ENCODE measurements around the gene SLAIN1.

The SLAIN1 gene

DNA sequence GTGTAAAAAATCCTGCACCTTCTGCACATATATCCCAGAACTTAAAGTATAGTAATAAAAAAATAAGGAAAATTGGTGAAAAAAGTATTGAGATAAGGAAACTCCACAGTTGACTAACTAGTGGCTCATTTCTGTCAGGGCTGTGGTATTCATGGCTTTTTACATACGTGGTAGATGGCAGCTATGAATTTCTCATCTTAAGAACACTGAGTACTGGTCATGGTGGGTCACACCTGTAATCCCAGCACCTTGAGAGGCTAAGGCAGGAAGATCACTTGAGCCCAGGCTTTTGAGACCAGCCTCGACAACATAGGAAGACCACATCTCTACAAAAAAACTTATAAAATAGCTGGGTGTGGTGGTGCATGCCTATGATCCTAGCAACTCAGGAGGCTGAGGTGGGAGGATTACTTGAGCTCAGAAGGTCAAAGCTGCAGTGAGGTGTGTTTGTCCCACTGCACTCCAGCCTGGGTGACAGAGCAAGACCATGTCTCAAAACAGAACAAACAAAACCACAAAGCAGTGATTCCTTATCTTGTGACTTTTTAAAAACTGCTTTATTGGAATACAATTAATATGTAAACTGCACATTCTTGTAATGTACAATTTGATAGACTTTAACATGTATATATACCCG lies 16.8 kb downstream of the SLAIN1 start:
- no peak for DNase-seq (ENCODE audit: low read depth)

GRCh38 chr13:77715233-77715891 lies 17.9 kb downstream of the SLAIN1 start:
- DNase-seq (ENCODE audit: low read depth) = no peak

DNA sequence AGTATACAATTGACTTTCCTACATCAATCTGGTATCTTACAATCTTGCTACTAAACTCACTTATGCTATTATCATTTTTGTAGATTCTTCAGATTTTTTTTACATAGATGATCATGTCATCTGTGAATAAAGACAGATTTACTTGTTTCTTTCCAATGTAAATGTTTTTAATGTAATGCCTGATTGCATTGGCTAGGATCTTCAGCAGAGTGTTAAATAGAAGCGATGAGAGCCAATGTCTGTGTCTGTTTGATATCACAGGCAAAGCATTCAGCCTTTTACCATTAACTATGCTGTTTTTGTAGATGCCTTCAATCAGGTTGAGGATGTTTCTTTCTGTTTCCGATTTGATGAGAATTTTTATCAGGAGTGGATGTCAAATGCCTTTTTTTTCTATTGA lies 19.2 kb downstream of the SLAIN1 start:
- no peak for DNase-seq (ENCODE audit: low read depth)

DNA sequence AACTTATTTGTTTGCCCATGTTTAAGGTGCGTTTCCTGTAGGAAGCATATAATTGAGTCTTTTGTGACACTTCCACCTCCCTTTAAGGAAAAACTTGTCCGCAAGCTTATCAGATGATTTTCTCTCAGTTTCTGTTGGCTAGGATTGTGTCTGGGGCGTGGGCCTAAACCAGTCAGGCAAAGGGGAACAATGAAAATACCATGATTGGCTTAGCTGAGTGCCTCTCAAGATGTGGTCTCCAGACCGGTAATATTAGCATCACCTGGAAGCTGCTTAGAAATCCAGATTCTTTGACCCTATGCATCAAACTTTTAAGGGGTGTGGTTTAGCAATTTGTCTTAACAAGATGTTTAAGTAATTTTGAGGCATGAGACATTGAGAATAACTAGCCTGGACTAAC lies 20.0 kb downstream of the SLAIN1 start:
- DNase-seq (ENCODE audit: low read depth) = no peak

DNA sequence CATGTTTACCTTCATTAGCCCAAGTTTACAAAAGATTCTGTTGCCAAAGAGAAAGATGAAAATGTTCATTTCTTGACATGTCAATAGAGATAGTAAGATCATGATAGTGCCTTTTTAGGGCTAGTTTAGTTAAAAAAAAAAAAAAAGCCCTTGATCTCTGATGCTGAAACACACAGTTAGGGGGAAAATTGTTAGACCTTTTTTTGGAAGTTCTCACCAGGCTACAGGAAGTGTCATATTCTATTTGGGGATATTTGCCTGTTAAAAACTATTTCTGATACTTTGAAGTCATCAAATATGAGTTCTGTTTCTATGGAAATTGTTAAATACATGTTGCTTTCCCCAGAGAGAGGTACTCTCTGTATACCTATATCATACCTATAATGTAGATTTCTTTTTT lies 21.6 kb downstream of the SLAIN1 start:
- DNase-seq (ENCODE audit: low read depth) = no peak

- DNase-seq (ENCODE audit: low read depth) = no peak
These were observed 23.5 kb downstream of the SLAIN1 start for GRCh38 chr13:77720988-77721387.

DNA sequence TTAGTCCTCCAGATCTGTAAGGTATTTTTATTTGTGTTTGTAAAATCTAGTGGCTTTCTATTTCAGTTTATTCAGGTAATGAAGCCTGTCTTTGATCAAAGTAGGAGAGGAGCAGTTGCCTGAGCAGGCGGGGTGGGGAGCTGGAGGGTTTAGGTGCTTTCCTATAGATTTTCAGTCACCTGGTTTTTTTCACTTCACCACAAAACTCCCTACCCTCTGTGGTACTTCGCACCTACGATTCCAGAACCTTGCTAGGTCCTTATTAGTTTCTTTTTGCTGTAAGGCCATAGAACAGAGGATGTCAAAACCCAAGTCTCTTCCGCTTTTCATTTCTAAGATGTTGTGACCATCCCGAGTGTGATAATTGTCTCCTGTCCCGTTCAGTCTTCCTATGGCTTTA lies 26.6 kb downstream of the SLAIN1 start:
- no peak for DNase-seq (ENCODE audit: low read depth)

- DNase-seq (ENCODE audit: low read depth) = no peak
These were observed 27.6 kb downstream of the SLAIN1 start for GRCh38 chr13:77725071-77725470.

GRCh38 chr13:77728265-77729125 lies 31.0 kb downstream of the SLAIN1 start:
- DNase-seq (ENCODE audit: low read depth) = no peak

- DNase-seq (ENCODE audit: low read depth) = no peak
These were observed 32.2 kb downstream of the SLAIN1 start for GRCh38 chr13:77729502-77730221.

GRCh38 chr13:77730572-77730971 lies 33.1 kb downstream of the SLAIN1 start:
- DNase-seq (ENCODE audit: low read depth) = no peak

DNA sequence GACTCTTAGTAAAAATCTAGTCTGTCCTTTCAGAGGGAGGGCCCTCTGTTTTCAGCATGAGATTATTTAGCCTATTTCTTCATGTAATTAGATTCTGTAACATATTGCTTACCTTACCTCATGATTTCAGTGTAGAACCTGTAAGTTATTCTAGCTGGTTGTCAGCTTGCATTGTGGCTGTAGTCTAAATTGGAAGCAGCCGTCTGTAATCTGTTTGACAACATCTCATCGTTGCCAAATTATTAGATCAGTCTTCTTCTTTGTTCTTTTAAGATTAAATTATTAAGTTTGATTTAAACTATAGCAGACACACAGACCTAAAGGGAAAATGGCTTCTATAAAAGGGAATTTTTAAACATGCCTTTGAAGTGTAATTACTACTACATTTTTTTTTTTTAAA lies 34.8 kb downstream of the SLAIN1 start:
- no peak for DNase-seq (ENCODE audit: low read depth)

DNA sequence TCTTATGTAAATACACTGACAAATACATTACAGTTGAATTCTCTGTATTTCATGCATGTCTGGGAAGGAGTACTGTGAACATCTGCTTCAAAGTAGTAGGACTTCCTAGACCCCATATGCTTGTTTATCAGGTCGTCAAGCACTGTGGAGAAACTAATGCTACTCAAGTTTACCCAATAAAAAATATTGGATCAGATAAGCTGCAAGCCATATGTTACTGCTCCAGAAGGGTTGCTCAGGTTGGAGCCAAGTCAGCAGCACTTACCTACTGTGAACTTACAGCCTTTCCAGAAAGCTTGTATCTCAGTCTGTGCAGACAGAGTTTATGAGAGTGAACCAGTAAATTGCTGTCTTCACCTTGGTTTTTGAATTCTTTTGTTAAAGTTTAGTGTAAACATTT lies 36.2 kb downstream of the SLAIN1 start:
- DNase-seq (ENCODE audit: low read depth) = no peak

DNA sequence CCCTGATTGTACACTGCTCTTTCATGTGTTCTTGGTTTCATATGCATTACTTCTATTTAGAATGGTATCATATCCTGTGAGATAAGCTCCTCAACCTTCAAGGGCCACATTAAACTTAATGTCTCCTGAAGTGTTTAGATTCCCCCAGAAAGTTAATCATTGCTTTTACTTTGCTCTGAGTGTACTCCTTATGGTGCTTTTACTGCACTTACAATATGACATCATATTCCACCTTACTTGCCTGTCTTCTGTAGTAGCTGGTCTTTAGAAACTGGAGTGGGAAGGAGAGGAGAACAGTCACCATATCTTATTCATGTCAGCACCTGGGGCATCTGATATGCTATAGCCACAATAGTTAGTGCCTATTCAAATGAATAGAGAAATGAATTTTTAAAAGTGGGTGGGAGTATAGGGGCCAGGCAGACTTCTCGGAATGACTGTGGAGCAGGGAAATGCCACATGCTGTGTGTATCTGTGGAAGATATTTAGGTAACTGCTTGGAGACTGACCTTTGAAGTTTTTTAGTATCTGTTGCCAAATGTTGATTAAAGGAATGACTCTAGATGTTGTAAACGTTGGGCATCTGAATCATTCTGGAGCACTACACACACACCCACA lies 40.2 kb downstream of the SLAIN1 start:
- DNase-seq (ENCODE audit: low read depth) = no peak

DNA sequence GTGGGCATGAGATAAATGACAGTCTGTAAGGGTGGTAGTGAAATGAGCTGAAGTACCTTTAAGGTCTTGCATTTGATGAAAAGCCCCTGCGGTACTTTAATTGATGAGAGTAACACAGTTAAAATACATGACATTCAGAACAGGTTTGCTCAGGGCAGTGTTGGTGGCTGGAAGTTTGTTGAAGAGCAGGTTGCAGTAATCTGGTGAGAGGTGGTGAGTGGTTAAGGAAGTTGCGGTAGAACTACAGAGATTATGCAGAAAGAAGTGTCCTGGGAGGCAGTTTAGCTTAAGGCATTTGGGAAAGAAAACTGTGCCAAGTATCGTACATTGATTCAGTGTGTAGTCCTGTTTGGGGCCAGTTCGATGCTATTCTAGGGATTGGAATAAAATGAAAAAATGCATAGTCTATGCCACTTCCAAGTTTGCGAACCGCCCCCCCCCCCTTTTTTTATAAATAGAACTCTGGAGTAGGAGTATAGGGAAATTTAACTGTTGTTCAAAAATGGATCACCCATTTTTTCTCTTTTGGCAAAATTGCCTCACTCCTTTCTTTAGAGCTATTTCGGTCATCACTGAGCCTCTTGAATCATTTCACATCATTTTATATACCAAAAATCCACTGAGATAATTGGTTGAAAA lies 42.7 kb downstream of the SLAIN1 start:
- no peak for DNase-seq (ENCODE audit: low read depth)

GRCh38 chr13:77740931-77741596 lies 43.6 kb downstream of the SLAIN1 start:
- DNase-seq (ENCODE audit: low read depth) = no peak

GRCh38 chr13:77741597-77741972 lies 44.1 kb downstream of the SLAIN1 start:
- no peak for DNase-seq (ENCODE audit: low read depth)

DNA sequence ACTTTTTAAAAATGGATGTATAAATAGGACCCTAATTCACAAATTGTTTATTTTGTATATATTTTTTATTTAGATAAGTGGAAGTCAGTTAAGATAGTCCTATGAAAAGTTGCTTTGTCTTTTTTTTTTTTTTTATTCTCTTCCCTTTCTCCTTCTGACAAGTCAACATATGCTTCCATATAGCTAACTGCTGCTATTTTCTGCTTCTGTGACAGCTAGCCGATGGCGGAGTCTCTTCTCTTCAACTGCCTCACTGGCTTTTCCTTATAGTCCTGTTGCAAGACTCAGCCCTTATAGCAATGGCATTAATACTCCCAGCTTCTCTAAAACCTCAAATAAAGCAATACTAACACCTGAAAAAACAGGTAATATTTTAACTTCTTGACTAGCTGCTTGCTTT lies 45.3 kb downstream of the SLAIN1 start:
- DNase-seq (ENCODE audit: low read depth) = no peak

DNA sequence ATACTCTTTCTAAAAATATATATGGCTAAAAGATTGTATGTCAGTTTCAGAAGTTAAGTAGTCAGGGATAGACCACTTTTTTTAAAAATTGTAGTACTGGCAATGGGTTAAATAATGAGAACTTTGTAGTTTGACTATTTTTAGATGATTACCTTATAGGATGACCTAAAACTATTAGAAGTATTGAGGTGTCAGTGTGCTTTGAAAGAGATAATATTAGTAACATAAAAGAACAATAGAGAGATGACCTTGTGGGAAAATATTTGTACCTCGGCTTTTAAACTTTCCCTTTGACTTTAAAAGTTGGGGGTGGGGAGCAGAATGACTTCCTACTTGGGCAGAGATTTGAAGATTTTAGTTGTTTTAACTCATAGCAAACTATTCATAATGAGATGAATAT lies 48.3 kb downstream of the SLAIN1 start:
- no peak for DNase-seq (ENCODE audit: low read depth)

DNA sequence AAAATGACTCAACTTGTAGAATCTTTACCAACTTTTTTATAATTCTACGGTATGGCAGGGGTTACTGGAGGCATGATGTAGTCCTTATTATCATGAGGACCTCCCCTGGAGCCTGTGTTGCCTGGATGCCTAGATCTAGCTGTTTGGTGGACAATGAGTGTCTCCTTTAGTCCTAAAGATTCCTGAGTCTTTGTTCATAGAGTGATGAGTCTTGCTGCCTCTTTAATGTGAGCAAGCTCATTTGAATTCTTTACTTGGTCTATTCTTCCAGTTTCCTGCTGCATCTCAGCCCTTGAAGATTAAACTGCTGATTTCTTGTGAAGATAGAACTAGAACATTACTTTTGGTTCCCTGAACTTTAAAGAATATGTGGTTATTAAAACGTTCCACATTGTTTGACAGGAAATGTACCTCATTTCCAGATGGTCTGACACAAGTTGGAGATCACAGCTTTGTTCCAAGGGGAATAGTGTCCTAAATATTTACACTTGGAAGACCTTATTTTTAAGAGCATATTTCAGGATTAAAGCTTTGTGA lies 51.9 kb downstream of the SLAIN1 start:
- DNase-seq (ENCODE audit: low read depth) = no peak

Measured in T follicular helper cell (primary cell).